SH-SY5Y (cell line): ENCODE data around the gene COL4A6.

Experiments
- GATA2 ChIP-seq: IDR thresholded peaks from 2 replicates; pipeline ENCODE4 v1.6.1; 2011; ENCODE audit warnings: mild to moderate bottlenecking, low read depth, low read length
- GATA3 ChIP-seq: IDR thresholded peaks from 2 replicates; pipeline ENCODE4 v1.6.1; 2011; ENCODE audit warnings: low read depth, mild to moderate bottlenecking, low read length, moderate library complexity

- TF ChIP-seq GATA2 (no peak), GATA3 (no peak)
Measured at GRCh38 chrX:108397627-108398391, 40.4 kb downstream of the COL4A6 start.
